Nephron progenitor cell (in vitro differentiated cells): Measurements from ENCODE around the gene NCOA5.

Experiments used
- DNase-seq: peaks from one replicate; pipeline ENCODE4 v3.0.0; 2021
- H3K27ac Mint-ChIP-seq: 2 replicates; pipeline ENCODE4 v1.8.0; 2021; ENCODE audit warnings: mild to moderate bottlenecking, moderate library complexity, mixed read lengths
- H3K27me3 Mint-ChIP-seq: 2 replicates; pipeline ENCODE4 v1.8.0; 2021; ENCODE audit warnings: mild to moderate bottlenecking, low read depth, mixed read lengths; ENCODE audit not compliant: poor library complexity
- H3K36me3 Mint-ChIP-seq: 2 replicates; pipeline ENCODE4 v1.8.0; 2021; ENCODE audit warnings: low read depth, mixed read lengths
- H3K4me1 Mint-ChIP-seq: 2 replicates; pipeline ENCODE4 v1.8.0; 2021; ENCODE audit warnings: mixed read lengths
- H3K4me3 Mint-ChIP-seq: 2 replicates; pipeline ENCODE4 v1.8.0; 2021; ENCODE audit warnings: mild to moderate bottlenecking, moderate library complexity, mixed read lengths
- H3K9me3 Mint-ChIP-seq: 2 replicates; pipeline ENCODE4 v1.8.0; 2021; ENCODE audit warnings: mild to moderate bottlenecking, moderate library complexity, mixed read lengths
- TF ChIP-seq, protein P1 (sequence below): fragments of 200-600 bp; sonication (generic); IDR thresholded peaks from 2 replicates; pipeline ENCODE4 v1.5.0; 2021; ENCODE audit warnings: antibody characterized with exemption

Gene NCOA5

DNA sequence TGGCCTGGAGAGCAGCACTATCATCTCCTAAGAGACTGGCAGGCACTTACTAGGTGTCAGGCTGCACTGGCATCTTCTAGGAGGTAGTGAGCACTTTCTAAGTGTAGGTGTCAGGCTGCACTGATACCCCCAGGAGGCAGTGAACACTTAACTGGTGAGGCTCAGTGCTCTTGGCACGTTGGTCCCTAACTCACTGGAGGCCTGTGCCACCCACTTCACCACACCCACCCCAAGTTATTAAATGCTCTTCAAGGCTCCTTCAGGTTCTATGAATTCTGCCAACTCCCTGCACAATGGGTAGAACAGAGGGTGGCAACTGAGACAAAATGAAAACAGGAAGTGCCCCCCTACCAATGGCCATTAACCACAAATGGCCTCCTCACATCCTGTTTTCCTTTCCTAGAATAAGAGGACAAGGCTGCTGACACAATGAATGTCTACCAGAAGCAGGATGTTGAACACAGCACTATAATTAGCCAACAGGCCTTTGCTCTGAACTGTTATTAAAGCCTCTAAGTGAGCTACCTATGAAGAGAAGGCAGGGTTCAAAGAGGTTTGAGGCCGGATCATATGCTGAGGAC is 29.4 kb downstream of the NCOA5 start:
- H3K36me3 Mint-ChIP-seq = peaks cover 61% of the 10 kb centered on the region
- peaks cover 14% of the 10 kb centered on the region for H3K4me1 Mint-ChIP-seq
- no peaks in the 10 kb centered on the region for H3K9me3 Mint-ChIP-seq
- no peak for DNase-seq
- no peak overlapping the region for H3K27ac Mint-ChIP-seq
- TF ChIP-seq, protein P1, sequence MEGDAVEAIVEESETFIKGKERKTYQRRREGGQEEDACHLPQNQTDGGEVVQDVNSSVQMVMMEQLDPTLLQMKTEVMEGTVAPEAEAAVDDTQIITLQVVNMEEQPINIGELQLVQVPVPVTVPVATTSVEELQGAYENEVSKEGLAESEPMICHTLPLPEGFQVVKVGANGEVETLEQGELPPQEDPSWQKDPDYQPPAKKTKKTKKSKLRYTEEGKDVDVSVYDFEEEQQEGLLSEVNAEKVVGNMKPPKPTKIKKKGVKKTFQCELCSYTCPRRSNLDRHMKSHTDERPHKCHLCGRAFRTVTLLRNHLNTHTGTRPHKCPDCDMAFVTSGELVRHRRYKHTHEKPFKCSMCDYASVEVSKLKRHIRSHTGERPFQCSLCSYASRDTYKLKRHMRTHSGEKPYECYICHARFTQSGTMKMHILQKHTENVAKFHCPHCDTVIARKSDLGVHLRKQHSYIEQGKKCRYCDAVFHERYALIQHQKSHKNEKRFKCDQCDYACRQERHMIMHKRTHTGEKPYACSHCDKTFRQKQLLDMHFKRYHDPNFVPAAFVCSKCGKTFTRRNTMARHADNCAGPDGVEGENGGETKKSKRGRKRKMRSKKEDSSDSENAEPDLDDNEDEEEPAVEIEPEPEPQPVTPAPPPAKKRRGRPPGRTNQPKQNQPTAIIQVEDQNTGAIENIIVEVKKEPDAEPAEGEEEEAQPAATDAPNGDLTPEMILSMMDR = no peak
- H3K4me3 Mint-ChIP-seq = no peak overlapping the region
- H3K27me3 Mint-ChIP-seq = peaks cover 71% of the 10 kb centered on the region

DNA sequence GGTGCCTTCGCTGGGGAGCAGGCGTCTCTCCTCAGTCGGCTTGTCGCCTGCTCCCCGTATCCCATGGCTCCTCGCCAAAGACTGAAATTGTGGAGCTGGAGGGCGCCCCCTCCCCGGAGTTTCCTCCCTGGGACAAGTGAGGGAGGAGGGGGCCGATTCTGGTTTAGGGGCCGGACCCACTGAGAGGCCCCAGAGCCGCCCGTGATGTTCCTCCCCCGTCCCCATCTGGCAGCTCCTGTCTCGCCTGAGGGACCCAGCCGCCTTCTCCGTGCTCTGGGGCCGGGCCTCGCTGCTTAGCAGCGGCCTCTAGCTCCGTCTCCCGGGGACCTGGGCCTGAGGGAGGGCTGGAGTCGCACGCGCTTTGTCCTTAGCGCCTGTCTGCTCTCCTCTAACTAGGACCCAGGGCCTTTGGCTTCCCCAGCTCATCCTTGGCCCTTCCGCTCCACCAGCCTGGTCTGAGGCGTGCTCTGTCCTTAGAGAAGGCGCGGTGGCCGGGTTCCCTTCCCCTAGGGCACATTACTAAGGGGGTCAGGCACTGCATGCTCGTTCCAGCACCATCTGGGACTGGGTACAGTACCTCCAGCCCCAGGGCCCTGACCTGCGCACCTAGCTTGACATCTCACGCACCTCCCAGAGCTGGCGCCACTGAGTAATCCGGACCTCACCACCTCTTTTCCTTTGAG is 31.0 kb downstream of the NCOA5 start:
- Mint-ChIP-seq H3K27ac (no peak overlapping the region), H3K4me1 (peaks cover 14% of the 10 kb centered on the region), H3K9me3 (no peaks in the 10 kb centered on the region), H3K27me3 (peaks cover 88% of the 10 kb centered on the region), H3K36me3 (peaks cover 44% of the 10 kb centered on the region), H3K4me3 (peak overlapping the region; percentile 30)
- TF ChIP-seq, protein P1 = no peak
- peak; percentile 48 for DNase-seq

DNA sequence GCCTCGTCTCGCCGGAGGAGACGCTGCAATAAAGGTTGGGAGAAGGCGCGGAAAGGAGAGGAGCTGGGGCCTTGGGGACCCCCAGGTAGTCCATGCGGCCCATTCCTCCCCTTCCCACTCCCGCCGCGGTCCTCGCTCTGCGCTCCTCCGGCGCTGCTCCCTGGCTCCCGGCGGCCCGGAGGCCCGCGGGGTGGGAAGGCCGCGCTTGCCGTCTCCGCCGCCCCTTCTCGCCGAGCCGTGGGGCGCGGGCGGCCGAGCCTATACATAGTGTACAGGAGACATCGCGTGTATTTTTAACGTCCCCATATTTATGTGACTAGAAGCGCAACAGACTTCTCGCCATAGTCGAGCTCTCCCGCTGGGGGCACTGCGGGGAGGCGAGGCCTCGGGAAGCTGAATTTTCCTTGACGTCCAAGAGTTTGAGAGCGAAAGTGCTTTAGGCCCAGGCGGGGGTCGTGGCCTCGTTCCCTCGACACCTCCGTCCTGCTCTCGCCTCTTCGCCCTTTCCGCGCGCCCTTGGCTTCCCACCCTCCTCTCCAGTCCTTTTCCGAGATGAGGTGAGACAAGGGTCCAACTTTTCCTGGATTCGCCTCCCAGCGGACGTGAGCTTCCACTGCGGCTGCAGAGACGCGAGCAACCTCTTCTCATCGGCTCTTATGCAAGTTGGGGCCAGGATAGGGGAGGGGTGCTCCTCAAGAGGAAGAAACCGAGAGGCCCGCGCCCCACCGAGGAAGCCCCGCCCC is 31.7 kb downstream of the NCOA5 start:
- Mint-ChIP-seq H3K27me3 (peaks cover 95% of the 10 kb centered on the region), H3K27ac (no peak overlapping the region), H3K36me3 (peaks cover 38% of the 10 kb centered on the region), H3K4me1 (peaks cover 14% of the 10 kb centered on the region), H3K9me3 (no peaks in the 10 kb centered on the region), H3K4me3 (peak overlapping the region; percentile 60)
- peak; percentile 35 for DNase-seq
- TF ChIP-seq, protein P1 = peak; percentile 34

DNA sequence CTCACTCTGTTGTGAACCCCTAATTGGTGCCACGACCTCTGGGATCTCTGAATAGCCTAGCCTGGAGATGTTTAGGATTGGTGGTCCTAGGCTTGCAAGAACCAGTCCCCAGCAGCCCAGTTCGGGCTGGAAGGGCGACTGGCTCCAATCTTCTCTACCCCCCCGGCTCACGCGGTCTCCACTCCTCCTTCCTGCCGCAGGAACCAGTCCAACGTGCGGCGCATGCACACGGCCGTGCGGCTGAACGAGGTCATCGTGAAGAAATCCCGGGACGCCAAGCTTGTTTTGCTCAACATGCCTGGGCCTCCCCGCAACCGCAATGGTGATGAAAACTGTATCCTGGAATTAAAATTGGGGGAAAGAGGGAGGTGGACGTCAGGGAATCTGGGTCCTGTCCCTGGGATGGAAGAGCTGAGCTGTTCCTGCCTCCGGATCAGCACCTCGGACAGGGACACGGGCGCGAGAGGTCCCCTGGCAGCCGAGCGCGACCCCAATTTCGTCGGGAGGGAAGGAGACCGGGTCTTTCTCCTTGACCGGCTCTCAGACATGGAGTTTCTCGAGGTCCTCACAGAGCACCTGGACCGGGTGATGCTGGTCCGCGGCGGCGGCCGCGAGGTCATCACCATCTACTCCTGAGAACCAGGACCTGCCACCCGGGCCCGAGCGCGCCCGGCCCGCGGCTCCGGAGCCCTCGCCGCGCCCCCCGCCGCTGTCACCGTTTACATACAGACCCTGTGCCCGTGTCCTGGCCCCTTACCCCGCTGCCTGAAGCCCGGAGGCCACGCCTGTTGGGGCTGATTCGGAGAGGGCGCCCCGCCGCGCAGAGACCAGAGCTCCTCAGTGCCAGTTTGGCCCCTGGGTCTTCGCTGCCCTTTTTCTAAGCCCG is 32.5 kb downstream of the NCOA5 start:
- TF ChIP-seq, protein P1 = no peak
- peak; percentile 93 for DNase-seq
- no peak overlapping the region for H3K27ac Mint-ChIP-seq
- H3K27me3 Mint-ChIP-seq = peaks cover 98% of the 10 kb centered on the region
- no peaks in the 10 kb centered on the region for H3K9me3 Mint-ChIP-seq
- no peak overlapping the region for H3K4me3 Mint-ChIP-seq
- peaks cover 14% of the 10 kb centered on the region for H3K4me1 Mint-ChIP-seq
- H3K36me3 Mint-ChIP-seq = peaks cover 31% of the 10 kb centered on the region

DNA sequence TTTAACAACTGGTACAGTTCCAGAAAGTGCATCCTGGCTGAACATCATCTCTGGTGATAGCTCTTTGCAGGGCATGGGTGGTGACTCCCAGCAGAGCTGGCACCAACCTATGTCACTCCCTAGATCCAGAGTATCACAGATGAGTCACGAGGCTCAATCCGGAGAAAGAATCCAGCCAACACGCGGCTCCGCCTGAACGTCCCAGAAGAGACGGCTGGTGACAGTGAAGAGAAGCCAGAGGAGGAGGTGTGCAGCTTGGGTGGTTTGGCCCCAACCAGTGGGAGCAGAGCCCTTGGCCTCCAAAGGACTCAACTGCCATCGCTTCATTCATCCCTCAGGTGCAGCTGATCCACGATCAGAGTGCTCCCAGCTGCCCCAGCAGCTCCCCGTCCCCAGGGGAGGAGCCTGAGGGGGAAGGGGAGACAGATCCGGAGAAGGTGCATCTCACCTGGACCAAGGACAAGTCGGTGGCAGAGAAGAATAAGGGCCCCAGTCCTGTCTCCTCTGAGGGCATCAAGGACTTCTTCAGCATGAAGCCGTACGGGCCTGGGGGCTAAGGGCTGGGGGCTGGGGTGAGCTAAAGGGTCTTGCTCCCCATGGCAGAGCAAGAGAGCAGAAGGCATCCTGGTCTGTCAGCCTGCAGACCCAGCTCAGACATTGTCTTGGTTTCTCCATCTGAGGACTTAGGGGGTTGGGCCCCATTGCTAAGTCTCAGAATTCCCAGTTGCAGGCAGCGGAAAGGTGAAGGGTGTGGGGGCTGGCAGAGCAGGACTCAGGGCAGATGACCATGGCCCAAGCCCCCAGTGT is 33.5 kb downstream of the NCOA5 start:
- no peak overlapping the region for H3K4me3 Mint-ChIP-seq
- no peak overlapping the region for H3K27ac Mint-ChIP-seq
- peaks cover 21% of the 10 kb centered on the region for H3K36me3 Mint-ChIP-seq
- peaks cover 11% of the 10 kb centered on the region for H3K4me1 Mint-ChIP-seq
- TF ChIP-seq, protein P1 = no peak
- peaks cover 99% of the 10 kb centered on the region for H3K27me3 Mint-ChIP-seq
- H3K9me3 Mint-ChIP-seq = no peaks in the 10 kb centered on the region
- no peak for DNase-seq
